Lower leg skin (tissue), 4 donors: ENCODE data around the gene OVCA2. TPM values are rescaled to one million over a fixed set of nuclear protein-coding genes. Genes with fewer than 3 reads are reported as not detected.

Experiments used
- DNase-seq, 2 donors: peaks; one replicate each; pipeline ENCODE4 v3.0.0-alpha.2; 2019; ENCODE audit warnings: low spot score in 2 of 2
- H3K4me3 ChIP-seq: fragments of 200-600 bp; sonication (generic); 2 replicates; pipeline ENCODE4 v1.5.1; 2017; ENCODE audit warnings: mild to moderate bottlenecking, low read depth; ENCODE audit not compliant: poor library complexity, severe bottlenecking
- POLR2A ChIP-seq, 2 donors: fragments of 450-650 bp; IDR thresholded peaks; one replicate each; pipeline ENCODE4 v1.6.1; 2016 to 2017; ENCODE audit warnings: antibody characterized with exemption in 2 of 2, mild to moderate bottlenecking in 1 of 2, moderate library complexity in 1 of 2
- WGBS, 2 donors: methylation state at CpG; one replicate each; pipeline ENCODE4 v1.1.5; 2018; 5-methylcytosine and 5-hydroxymethylcytosine counted together
- intact Hi-C: fragments of 100-400 bp; cut with DNase I; formaldehyde crosslinking; loops from one replicate; pipeline ENCODE4 v1.15.0; 2023; ENCODE audit warnings: low total_unique reads
- total RNA-seq, 4 donors: library from RNA; depleted of rRNA; stranded (reverse); fragments of >200 nt; gene quantifications; one replicate each; pipeline ENCODE4 v1.1.0, GENCODE V29; 2016
- TF ChIP-seq, protein P1 (sequence below), 3 donors: fragments of 450-650 bp; IDR thresholded peaks; one replicate each; pipeline ENCODE4 v1.5.1; 2016; ENCODE audit warnings: antibody characterized with exemption in 3 of 3, mild to moderate bottlenecking in 3 of 3, moderate library complexity in 2 of 3

Gene OVCA2
- total RNA-seq, 4 donors from 2014 or later: 34.2 to 51.5 (median 40.3) TPM

DNA sequence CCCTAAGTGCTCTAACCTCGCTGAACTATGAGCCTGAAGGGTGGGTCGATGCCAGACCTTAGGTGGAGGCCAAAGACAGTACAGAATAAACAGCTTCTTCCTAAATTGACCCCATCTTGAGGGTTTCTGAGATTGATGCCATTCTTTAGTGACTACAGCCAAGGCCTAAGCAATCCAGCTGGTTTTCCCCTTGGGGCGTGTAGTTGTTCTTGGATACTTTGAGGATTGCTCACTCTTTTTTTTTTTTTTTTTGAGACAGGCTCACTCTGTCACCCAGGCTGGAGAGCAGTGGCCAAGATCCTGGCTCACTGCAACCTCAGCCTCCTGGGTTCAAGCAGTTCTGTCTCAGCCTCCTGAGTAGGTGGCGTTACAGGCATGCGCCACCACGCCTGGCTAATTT is 2.0 kb downstream of the OVCA2 start:
- intact Hi-C loops: no loop called here
- no peak overlapping the region for H3K4me3 ChIP-seq
- 57 to 58% methylated on average over 6 of the region's 6 CpGs for WGBS, 2 donors
- DNase-seq: no peak
- TF ChIP-seq, protein P1, sequence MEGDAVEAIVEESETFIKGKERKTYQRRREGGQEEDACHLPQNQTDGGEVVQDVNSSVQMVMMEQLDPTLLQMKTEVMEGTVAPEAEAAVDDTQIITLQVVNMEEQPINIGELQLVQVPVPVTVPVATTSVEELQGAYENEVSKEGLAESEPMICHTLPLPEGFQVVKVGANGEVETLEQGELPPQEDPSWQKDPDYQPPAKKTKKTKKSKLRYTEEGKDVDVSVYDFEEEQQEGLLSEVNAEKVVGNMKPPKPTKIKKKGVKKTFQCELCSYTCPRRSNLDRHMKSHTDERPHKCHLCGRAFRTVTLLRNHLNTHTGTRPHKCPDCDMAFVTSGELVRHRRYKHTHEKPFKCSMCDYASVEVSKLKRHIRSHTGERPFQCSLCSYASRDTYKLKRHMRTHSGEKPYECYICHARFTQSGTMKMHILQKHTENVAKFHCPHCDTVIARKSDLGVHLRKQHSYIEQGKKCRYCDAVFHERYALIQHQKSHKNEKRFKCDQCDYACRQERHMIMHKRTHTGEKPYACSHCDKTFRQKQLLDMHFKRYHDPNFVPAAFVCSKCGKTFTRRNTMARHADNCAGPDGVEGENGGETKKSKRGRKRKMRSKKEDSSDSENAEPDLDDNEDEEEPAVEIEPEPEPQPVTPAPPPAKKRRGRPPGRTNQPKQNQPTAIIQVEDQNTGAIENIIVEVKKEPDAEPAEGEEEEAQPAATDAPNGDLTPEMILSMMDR (IDR thresholded peaks at IDR 0.05): no peak
- no peak for TF ChIP-seq POLR2A (IDR thresholded peaks at IDR 0.05)

DNA sequence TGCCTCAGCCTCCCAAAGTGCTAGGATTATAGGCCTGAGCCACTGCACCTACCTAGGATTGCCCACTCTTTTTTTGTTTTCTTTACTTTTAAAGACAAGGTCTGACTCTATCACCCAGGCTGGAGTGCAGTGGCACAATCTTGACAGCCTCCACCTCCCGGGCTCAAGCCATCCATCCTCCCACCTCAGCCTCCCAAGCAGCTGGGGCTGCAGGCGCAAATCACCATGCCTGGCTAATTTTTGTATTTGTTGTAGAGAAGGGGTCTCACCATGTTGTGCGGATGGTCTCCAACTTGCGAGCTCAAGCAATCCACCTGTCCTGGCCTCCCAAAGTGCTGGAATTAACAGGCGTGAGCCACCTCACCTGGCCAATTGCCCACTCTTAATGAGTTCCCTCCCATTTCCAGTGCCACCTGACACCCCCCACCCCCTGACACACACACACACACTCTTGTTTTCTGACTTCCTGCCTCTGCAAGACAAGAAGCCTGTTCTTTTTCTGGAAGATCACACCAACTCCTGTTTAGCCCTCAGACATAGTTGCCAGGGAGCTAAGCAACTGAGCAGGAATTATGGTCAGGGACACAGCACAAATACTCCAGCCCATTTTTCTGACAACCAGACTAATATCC is 2.6 kb downstream of the OVCA2 start:
- intact Hi-C loops: no loop called here
- 91 to 96% methylated on average over 5 of the region's 5 CpGs for WGBS, 2 donors
- DNase-seq: peak in 1 of 2 donors; percentile 67
- TF ChIP-seq, protein P1 (IDR thresholded peaks at IDR 0.05): no peak
- TF ChIP-seq POLR2A (IDR thresholded peaks at IDR 0.05): no peak
- H3K4me3 ChIP-seq: no peak overlapping the region

DNA sequence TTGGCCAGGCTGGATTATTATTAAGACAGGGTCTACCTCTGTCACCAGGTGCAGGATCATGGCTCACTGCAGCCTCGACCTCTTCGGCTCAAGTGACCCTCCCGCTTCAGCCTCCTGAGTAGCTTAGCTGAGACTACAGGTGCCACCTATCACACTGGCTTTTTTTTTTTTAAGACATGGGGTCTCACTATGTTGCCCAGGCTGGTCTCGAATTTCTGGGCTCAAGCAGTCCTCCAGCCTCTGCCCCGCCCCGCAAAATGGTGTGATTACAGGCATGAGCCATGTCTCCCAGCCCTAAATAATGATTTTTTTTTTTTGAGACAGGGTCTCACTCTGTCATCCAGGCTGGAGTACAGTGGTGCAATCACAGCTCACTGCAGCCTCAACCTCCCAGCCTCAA is 5.8 kb downstream of the OVCA2 start:
- 93 to 95% methylated on average over 6 of the region's 6 CpGs for WGBS, 2 donors
- H3K4me3 ChIP-seq: no peak overlapping the region
- TF ChIP-seq POLR2A (IDR thresholded peaks at IDR 0.05): no peak
- TF ChIP-seq, protein P1 (IDR thresholded peaks at IDR 0.05): no peak
- DNase-seq: no peak
- intact Hi-C loops: no loop called here

DNA sequence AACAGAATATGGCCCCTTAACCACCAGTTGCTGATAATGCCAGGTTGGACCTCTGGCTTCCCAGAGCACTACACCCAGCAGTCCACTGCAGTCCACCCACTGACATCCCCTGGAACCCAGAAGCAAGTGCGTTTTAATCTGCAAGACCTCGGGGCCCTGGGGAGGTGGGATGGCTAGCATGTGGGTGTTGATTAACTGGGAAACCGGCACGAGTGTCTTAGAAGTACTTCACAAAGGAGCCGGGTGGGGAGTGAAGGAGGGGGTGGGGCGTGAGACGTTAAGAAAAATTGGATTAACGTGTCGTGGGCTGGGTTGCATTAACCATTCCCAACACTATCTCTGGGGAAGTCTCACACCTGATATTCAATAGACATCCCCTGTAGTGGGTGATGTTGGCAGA is 7.0 kb downstream of the OVCA2 start:
- no peak for DNase-seq
- intact Hi-C loops: no loop called here
- WGBS, 2 donors: 18% methylated on average over 9 of the region's 9 CpGs
- TF ChIP-seq POLR2A (IDR thresholded peaks at IDR 0.05): no peak
- TF ChIP-seq, protein P1 (IDR thresholded peaks at IDR 0.05): no peak
- H3K4me3 ChIP-seq: no peak overlapping the region

DNA sequence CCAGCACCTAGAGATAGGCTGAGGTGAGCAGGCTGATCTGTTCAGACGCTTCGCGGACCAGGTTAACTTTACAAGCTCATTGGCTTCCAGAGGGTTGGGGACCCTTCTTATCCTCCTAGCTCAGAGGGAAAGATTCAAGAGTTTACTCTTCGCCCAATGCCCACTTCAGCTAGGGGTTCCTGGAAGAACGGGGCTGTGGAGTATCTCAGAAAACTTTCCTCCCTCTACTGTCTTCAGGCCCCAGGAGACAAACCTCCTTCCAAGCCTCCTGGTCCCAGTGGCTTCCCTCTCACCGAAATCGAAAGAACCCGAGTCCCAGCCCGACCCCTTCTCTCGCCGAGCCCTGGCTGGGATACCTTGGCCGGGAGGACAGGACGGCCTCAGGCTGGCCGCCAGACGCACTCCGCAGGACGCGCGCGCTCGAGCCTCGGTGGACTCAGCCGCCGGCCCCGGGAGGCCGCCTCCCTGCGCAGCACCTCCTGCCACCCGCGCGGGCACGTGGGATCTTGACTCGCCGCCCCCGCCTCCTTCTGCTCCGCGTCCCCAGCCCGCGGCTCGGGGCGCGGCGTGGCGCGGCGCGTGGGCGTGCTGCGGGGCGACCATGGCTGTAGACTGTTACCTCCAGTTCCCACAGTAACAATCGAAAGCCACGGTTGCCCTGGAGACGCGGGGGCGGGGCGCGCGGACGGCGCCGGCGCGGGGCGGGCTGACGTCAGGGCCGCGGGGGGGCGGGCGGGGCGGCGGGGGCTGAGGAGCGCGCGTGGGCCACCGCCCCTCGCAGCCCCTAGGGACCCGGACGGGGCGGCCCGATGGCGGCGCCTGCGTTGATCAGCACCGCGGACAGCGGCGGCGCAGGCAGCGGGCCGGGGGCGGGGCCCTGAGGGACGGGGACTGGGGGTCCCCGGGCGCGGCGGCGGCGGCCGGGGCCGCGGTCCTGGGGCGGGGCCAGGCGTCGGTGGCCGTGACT is 7.8 kb downstream of the OVCA2 start:
- peak; percentile 79 to 97 for DNase-seq
- peak overlapping the region; percentile 57 for H3K4me3 ChIP-seq
- TF ChIP-seq, protein P1 (IDR thresholded peaks at IDR 0.05): no peak
- TF ChIP-seq POLR2A (IDR thresholded peaks at IDR 0.05): no peak
- 5 to 10% methylated on average over 12 to 28 of the region's 104 CpGs for WGBS, 2 donors
- intact Hi-C loops: no loop called here
